H1 (cell line): ENCODE measurements around the gene ABCA9. TPM values are rescaled to one million over a fixed set of nuclear protein-coding genes. Genes with fewer than 3 reads are reported as not detected.

Experiments
- CTCF ChIA-PET: fragments of 300-600 bp; sonication (Branson Sonifier 250); formaldehyde crosslinking; loops from one replicate; lab custom pipeline; 2021; ENCODE audit not compliant: partially characterized antibody; lab: Charles Lee
- POLR2A ChIA-PET: fragments of 300-600 bp; sonication (Branson Sonifier 250); formaldehyde crosslinking; loops from one replicate; lab custom pipeline; 2021; ENCODE audit warnings: inconsistent platforms; ENCODE audit not compliant: partially characterized antibody; lab: Charles Lee
- DNase-seq, 2 experiments: peaks; one replicate each; pipeline versions ENCODE4 v3.0.0 to v3.0.0-alpha.2; 2010 to 2022; ENCODE audit warnings: low spot score in 2 of 2, low read depth in 1 of 2, mixed read lengths in 1 of 2
- FAIRE-seq: peaks from 2 replicates; lab custom pipeline; 2011; peaks lifted over from hg19 to GRCh38; lab: Jason Lieb, UNC
- H2AFZ ChIP-seq: 2 replicates; pipeline ENCODE4 v1.8.1; 2012; ENCODE audit warnings: low read length, inconsistent platforms
- H2AK5ac ChIP-seq: 2 replicates; pipeline ENCODE4 v1.6.1; 2013; ENCODE audit warnings: low read depth, low read length
- H2BK120ac ChIP-seq: replicated peaks from 2 replicates; pipeline ENCODE3; 2013; ENCODE audit warnings: low read depth, low read length, inconsistent platforms
- H2BK12ac ChIP-seq: 2 replicates; pipeline ENCODE4 v1.6.1; 2013; ENCODE audit warnings: low read depth, low read length
- H2BK15ac ChIP-seq: 2 replicates; pipeline ENCODE4 v1.6.1; 2013; ENCODE audit warnings: low read length
- H2BK20ac ChIP-seq: 2 replicates; pipeline ENCODE4 v1.6.1; 2013; ENCODE audit warnings: low read length
- H2BK5ac ChIP-seq: 2 replicates; pipeline ENCODE4 v1.6.1; 2013; ENCODE audit warnings: low read depth, low read length
- H3K14ac ChIP-seq: 2 replicates; pipeline ENCODE4 v1.6.1; 2013; ENCODE audit warnings: inconsistent platforms; ENCODE audit not compliant: insufficient read length
- H3K18ac ChIP-seq: 2 replicates; pipeline ENCODE4 v1.6.1; 2013; ENCODE audit warnings: low read length; ENCODE audit errors: extremely low read depth
- H3K23ac ChIP-seq: 2 replicates; pipeline ENCODE4 v1.6.1; 2013; ENCODE audit warnings: inconsistent platforms; ENCODE audit not compliant: insufficient read length
- H3K23me2 ChIP-seq: 2 replicates; pipeline ENCODE4 v1.6.1; 2013; ENCODE audit warnings: low read depth, low read length
- H3K27ac ChIP-seq: 2 replicates; pipeline ENCODE4 v1.6.1; 2011; ENCODE audit warnings: low read depth, low read length, inconsistent platforms
- H3K27me3 ChIP-seq, 4 experiments: replicated peaks in 1 of 4; 1 replicate in 1 of 4; 2 replicates in 3 of 4; pipeline versions ENCODE4 v1.6.1 to v1.8.1; 2011 to 2013; ENCODE audit warnings: low read length in 3 of 4, mild to moderate bottlenecking in 3 of 4, inconsistent platforms in 2 of 4, mixed read lengths in 2 of 4, moderate library complexity in 1 of 4; ENCODE audit not compliant: control insufficient read depth in 3 of 4, insufficient read depth in 3 of 4; ENCODE audit errors: extremely low read depth in 1 of 4
- H3K36me3 ChIP-seq, 4 experiments: 2 replicates each; pipeline versions ENCODE4 v1.6.1 to v1.8.1; 2011 to 2013; ENCODE audit warnings: mild to moderate bottlenecking in 4 of 4, low read length in 3 of 4, moderate library complexity in 2 of 4, control low read depth in 1 of 4, inconsistent platforms in 1 of 4; ENCODE audit not compliant: insufficient read depth in 4 of 4, control insufficient read depth in 2 of 4
- H3K4ac ChIP-seq: replicated peaks from 2 replicates; pipeline ENCODE3; 2013; ENCODE audit warnings: low read length, low read depth, mixed read lengths, inconsistent platforms; ENCODE audit not compliant: insufficient read length
- H3K4me1 ChIP-seq, 4 experiments: replicated peaks in 1 of 4; 1 replicate in 1 of 4; 2 replicates in 3 of 4; pipeline versions ENCODE4 v1.6.1 to v1.8.1; 2011 to 2013; ENCODE audit warnings: low read length in 3 of 4, inconsistent platforms in 2 of 4, mixed read lengths in 1 of 4; ENCODE audit not compliant: insufficient read depth in 4 of 4, control insufficient read depth in 3 of 4
- H3K4me2 ChIP-seq, 2 experiments: 2 replicates each; pipeline versions ENCODE4 v1.6.1 to v1.8.1; 2011 to 2013; ENCODE audit warnings: low read depth in 2 of 2, low read length in 2 of 2, control low read depth in 1 of 2, inconsistent platforms in 1 of 2, mild to moderate bottlenecking in 1 of 2; ENCODE audit not compliant: insufficient read depth in 1 of 2
- H3K4me3 ChIP-seq, 4 experiments: fragments of 200-600, 300-600 bp in 1 of 4; sonication (generic), shearing (Covaris generic), sonication (Bioruptor Twin) in 1 of 4; 2 replicates each; pipeline versions ENCODE4 v1.5.1 to v1.8.1; 2011 to 2016; ENCODE audit warnings: low read length in 4 of 4, low read depth in 3 of 4, control low read depth in 2 of 4, inconsistent platforms in 2 of 4, mild to moderate bottlenecking in 2 of 4, mixed read lengths in 1 of 4, moderate library complexity in 1 of 4; ENCODE audit not compliant: insufficient read depth in 2 of 4; ENCODE audit errors: extremely low read depth in 1 of 4
- H3K56ac ChIP-seq: replicated peaks from 2 replicates; pipeline ENCODE3; 2013; ENCODE audit warnings: low read depth, mild to moderate bottlenecking, mixed read lengths, low read length, inconsistent platforms; ENCODE audit not compliant: insufficient read length
- H3K79me1 ChIP-seq: 2 replicates; pipeline ENCODE4 v1.6.1; 2013; ENCODE audit warnings: low read depth, low read length, control low read depth
- H3K79me2 ChIP-seq, 2 experiments: 2 replicates each; pipeline versions ENCODE4 v1.6.1 to v1.8.1; 2012 to 2013; ENCODE audit warnings: low read length in 2 of 2, mild to moderate bottlenecking in 2 of 2, inconsistent platforms in 1 of 2; ENCODE audit not compliant: insufficient read depth in 2 of 2, control insufficient read depth in 1 of 2
- H3K9ac ChIP-seq, 4 experiments: replicated peaks in 1 of 4; 1 replicate in 1 of 4; 2 replicates in 3 of 4; pipeline versions ENCODE4 v1.6.1 to v1.8.1; 2011 to 2013; ENCODE audit warnings: low read depth in 3 of 4, low read length in 3 of 4, control low read depth in 2 of 4, mild to moderate bottlenecking in 2 of 4, moderate library complexity in 2 of 4, inconsistent platforms in 1 of 4; ENCODE audit errors: extremely low read depth in 1 of 4
- H3K9me3 ChIP-seq, 2 experiments: 2 replicates each; pipeline versions ENCODE4 v1.6.1 to v1.8.1; 2012 to 2013; ENCODE audit warnings: mild to moderate bottlenecking in 2 of 2, moderate library complexity in 2 of 2, control low read depth in 1 of 2, inconsistent platforms in 1 of 2, low read depth in 1 of 2, low read length in 1 of 2, mixed read lengths in 1 of 2; ENCODE audit not compliant: insufficient read depth in 2 of 2
- H4K20me1 ChIP-seq, 2 experiments: replicated peaks in 1 of 2; 2 replicates each; pipeline versions ENCODE3 to v1.8.1; 2011 to 2013; ENCODE audit warnings: inconsistent platforms in 2 of 2, low read length in 2 of 2, mild to moderate bottlenecking in 1 of 2; ENCODE audit not compliant: insufficient read depth in 2 of 2, control insufficient read depth in 1 of 2
- H4K5ac ChIP-seq: 2 replicates; pipeline ENCODE4 v1.6.1; 2013; ENCODE audit warnings: low read length, low read depth, mixed read lengths, inconsistent platforms; ENCODE audit not compliant: insufficient read length
- H4K8ac ChIP-seq: 2 replicates; pipeline ENCODE4 v1.8.0; 2013; ENCODE audit warnings: mild to moderate bottlenecking, moderate library complexity, low read length, inconsistent platforms; ENCODE audit not compliant: insufficient read depth; ENCODE audit errors: extremely low read depth
- H4K91ac ChIP-seq: replicated peaks from 2 replicates; pipeline ENCODE3; 2013; ENCODE audit warnings: low read length, mixed read lengths, inconsistent platforms; ENCODE audit not compliant: insufficient read length
- ASH2L ChIP-seq: fragments of 200-600, 300-600 bp; sonication (generic); IDR thresholded peaks from one replicate; pipeline ENCODE4 v1.7.1; 2017; ENCODE audit warnings: low read length
- SUZ12 ChIP-seq: fragments of 200-600 bp; sonication (generic); IDR thresholded peaks from 2 replicates; pipeline ENCODE4 v1.6.1; 2012; ENCODE audit warnings: mild to moderate bottlenecking, inconsistent platforms, low read length, moderate library complexity, mixed read lengths
- WGBS, 2 experiments: shearing (Covaris generic) in 1 of 2; methylation state at CpG; one replicate each; pipeline versions ENCODE4 v1.1.6 to v1.1.7; 2013 to 2015; ENCODE audit warnings: low lambda C conversion rate in 2 of 2, mixed read lengths in 2 of 2, inconsistent platforms in 1 of 2, low coverage in 1 of 2, missing lambda C conversion rate in 1 of 2; ENCODE audit not compliant: insufficient replicate concordance in 2 of 2, insufficient coverage in 1 of 2, insufficient read length in 1 of 2; ENCODE audit errors: extremely low coverage in 1 of 2, missing lambda C conversion rate in 1 of 2; 5-methylcytosine and 5-hydroxymethylcytosine counted together
- polyA plus RNA-seq, 7 experiments: library from polyadenylated mRNA; depleted of rRNA in 3 of 7; stranded (reverse) in 5 of 7; unstranded in 2 of 7; fragments of >200 nt in 5 of 7; fragments of 200-250 nt in 2 of 7; gene quantifications; 1 replicate in 5 of 7; 2 replicates in 1 of 7; 4 replicates in 1 of 7; pipeline versions ENCODE4 v1.2.1 to v1.2.3, GENCODE V29; 2011 to 2013; ENCODE audit warnings: missing spikeins in 2 of 7, mixed read lengths in 2 of 7
- total RNA-seq: library from RNA; stranded (reverse); fragmentation: NEBNext Ultra II Directional; extraction: Animal tissue kit (Norgen Biotek cat#: 25700); gene quantifications from 2 replicates; pipeline ENCODE4 v1.2.1, GENCODE V29; 2021

Gene ABCA9
- total and polyA plus RNA-seq, 2 of the 8 experiments (the other 6 are each of a cell fraction or from before 2014, with no cell fraction given): not detected

- Histone ChIP-seq H2BK5ac (no peak overlapping the region), H2AK5ac (no peak overlapping the region), H2BK12ac (no peak overlapping the region), H3K79me2 (no peaks in the 10 kb centered on the region), H3K4me2 (no peak overlapping the region), H3K9ac (no peak overlapping the region), H3K4ac (no peak overlapping the region), H3K4me3 (no peak overlapping the region), H3K9me3 (no peaks in the 10 kb centered on the region), H3K27ac (no peak overlapping the region), H2BK15ac (no peak overlapping the region), H4K20me1 (no peaks in the 10 kb centered on the region), H3K27me3 (no peaks in the 10 kb centered on the region), H4K91ac (no peak overlapping the region), H4K8ac (no peak overlapping the region), H4K5ac (no peak overlapping the region), H2AFZ (no peak overlapping the region), H3K23me2 (no peaks in the 10 kb centered on the region), H3K4me1 (no peaks in the 10 kb centered on the region), H3K36me3 (no peaks in the 10 kb centered on the region), H2BK20ac (no peak overlapping the region), H3K18ac (no peak overlapping the region), H3K14ac (no peak overlapping the region), H2BK120ac (no peak overlapping the region), H3K56ac (no peak overlapping the region), H3K79me1 (no peaks in the 10 kb centered on the region), H3K23ac (no peak overlapping the region)
- no peak for FAIRE-seq
- CTCF ChIA-PET: no interaction called here
- DNase-seq: no peak
- POLR2A ChIA-PET: no interaction called here
- WGBS, 2 experiments: 97% methylated on average over 2 of the region's 2 CpGs; no CpG with 5 or more reads in 1 of the 2 experiments
- TF ChIP-seq ASH2L (no peak), SUZ12 (no peak)
These were observed 79.4 kb downstream of the ABCA9 start for GRCh38 chr17:68981288-68981687.
